Cardiac muscle cell (in vitro differentiated cells and primary cell): ENCODE data around the gene RIT1. TPM values are rescaled to one million over a fixed set of nuclear protein-coding genes. Genes with fewer than 3 reads are reported as not detected.

Experiments
- DNase-seq, 2 donors: peaks; one replicate each; pipeline versions ENCODE4 v3.0.0 to v3.0.0-alpha.2; 2010 to 2017; ENCODE audit warnings: low read depth in 1 of 2, low spot score in 1 of 2
- H3K27ac ChIP-seq: fragments of 200-600 bp; sonication (generic); 2 replicates; pipeline ENCODE4 v1.5.1; 2016
- H3K27me3 ChIP-seq: fragments of 200-600 bp; sonication (generic); 2 replicates; pipeline ENCODE4 v1.6.0; 2016; ENCODE audit warnings: control low read depth
- H3K36me3 ChIP-seq: fragments of 200-600 bp; sonication (generic); 2 replicates; pipeline ENCODE4 v1.5.1; 2016; ENCODE audit warnings: control low read depth
- H3K4me1 ChIP-seq: fragments of 200-600 bp; sonication (generic); 2 replicates; pipeline ENCODE4 v1.8.1; 2017; ENCODE audit warnings: low read depth, mild to moderate bottlenecking, mixed run types
- H3K4me3 ChIP-seq: fragments of 200-600 bp; sonication (generic); 2 replicates; pipeline ENCODE4 v1.5.1; 2016; ENCODE audit warnings: mild to moderate bottlenecking
- H3K9me3 ChIP-seq: fragments of 200-600 bp; sonication (generic); 2 replicates; pipeline ENCODE4 v1.5.1; 2017; ENCODE audit warnings: low read depth, mild to moderate bottlenecking, control low read depth
- CTCF ChIP-seq: IDR thresholded peaks from 2 replicates; pipeline ENCODE4 v1.5.1; 2012; ENCODE audit warnings: low read depth, mild to moderate bottlenecking, low read length
- polyA plus RNA-seq: library from polyadenylated mRNA; unstranded; fragments of >200 nt; fragmentation: Nextera tagmentation; extraction: Ambion mirVana; gene quantifications from 2 replicates; pipeline ENCODE4 v1.2.1, GENCODE V29; 2016
- total RNA-seq: library from RNA; depleted of rRNA; stranded (reverse); fragments of >200 nt; gene quantifications from 2 replicates; pipeline ENCODE4 v1.2.3, GENCODE V29; 2016

Gene RIT1
- total RNA-seq (29.1 and 48.7 TPM in 2 replicates), polyA plus RNA-seq (40.6 and 54.2 TPM in 2 replicates)

- peak; percentile 81 to 90 for DNase-seq
- H3K27ac ChIP-seq, result peak within 1 kb of the TSS; percentile 85
- H3K4me3 ChIP-seq, result peak within 1 kb of the TSS; percentile 91
- TF ChIP-seq CTCF, result no peak
- H3K4me1 ChIP-seq, result no peaks in the 10 kb centered on the region
- H3K9me3 ChIP-seq, result no peaks in the 10 kb centered on the region
- H3K27me3 ChIP-seq, result no peaks in the 10 kb centered on the region
- H3K36me3 ChIP-seq, result peaks cover 37% of the 10 kb centered on the region
Measured at GRCh38 chr1:155911156-155912055, at the start of gene RIT1. Gene RIT1, minus strand, starts transcription at chr1:155911349. Its CDS starts 588 bp downstream, at chr1:155910761.

GRCh38 chr1:155960081-155960745 lies 49.1 kb upstream of the RIT1 start:
- no peaks in the 10 kb centered on the region for H3K9me3 ChIP-seq
- DNase-seq, result no peak
- peaks cover 70% of the 10 kb centered on the region for H3K36me3 ChIP-seq
- no peak overlapping the region for H3K4me3 ChIP-seq
- TF ChIP-seq CTCF, result no peak
- no peaks in the 10 kb centered on the region for H3K27me3 ChIP-seq
- H3K4me1 ChIP-seq, result peaks cover 6% of the 10 kb centered on the region
- H3K27ac ChIP-seq, result peak overlapping the region; percentile 81

- Histone ChIP-seq H3K9me3 (no peaks in the 10 kb centered on the region), H3K4me3 (no peak overlapping the region), H3K27me3 (no peaks in the 10 kb centered on the region), H3K4me1 (peaks cover 6% of the 10 kb centered on the region), H3K27ac (peak overlapping the region; percentile 13), H3K36me3 (peaks cover 75% of the 10 kb centered on the region)
- DNase-seq, result no peak
- TF ChIP-seq CTCF, result no peak
Measured at GRCh38 chr1:155957411-155957915, 46.3 kb upstream of the RIT1 start.

GRCh38 chr1:155954645-155955044 lies 43.5 kb upstream of the RIT1 start:
- H3K9me3 ChIP-seq, result no peaks in the 10 kb centered on the region
- no peak for TF ChIP-seq CTCF
- peaks cover 82% of the 10 kb centered on the region for H3K36me3 ChIP-seq
- no peak overlapping the region for H3K4me3 ChIP-seq
- H3K27me3 ChIP-seq, result no peaks in the 10 kb centered on the region
- DNase-seq, result no peak
- H3K27ac ChIP-seq, result no peak overlapping the region
- H3K4me1 ChIP-seq, result no peaks in the 10 kb centered on the region

- no peak overlapping the region for H3K27ac ChIP-seq
- H3K27me3 ChIP-seq, result no peaks in the 10 kb centered on the region
- no peak for DNase-seq
- H3K4me1 ChIP-seq, result no peaks in the 10 kb centered on the region
- no peaks in the 10 kb centered on the region for H3K9me3 ChIP-seq
- TF ChIP-seq CTCF, result no peak
- no peak overlapping the region for H3K4me3 ChIP-seq
- peaks cover 83% of the 10 kb centered on the region for H3K36me3 ChIP-seq
Measured at GRCh38 chr1:155952505-155952890, 41.3 kb upstream of the RIT1 start.
